Measurements from ENCODE around the gene CDIPT.

Gene CDIPT

GRCh38 chr16:29898135-29898803, 35.2 kb upstream of the CDIPT start:
- H3K4me1 Mint-ChIP-seq = peaks cover 8% of the 10 kb centered on the region
- H3K36me3 Mint-ChIP-seq (ENCODE audit: low read depth) = no peaks in the 10 kb centered on the region
- H3K4me3 Mint-ChIP-seq = peak overlapping the region; percentile 81 to 85 (median 85)
- H3K27ac Mint-ChIP-seq = no peak overlapping the region
- H3K9me3 Mint-ChIP-seq = no peaks in the 10 kb centered on the region
- TF ChIP-seq CTCF (IDR thresholded peaks at IDR 0.05; ENCODE audit: unreplicated experiment in 3 of 3) = no peak
- peaks cover 40% of the 10 kb centered on the region for H3K27me3 Mint-ChIP-seq (ENCODE audit: low read depth)

- TF ChIP-seq CTCF (IDR thresholded peaks at IDR 0.05; ENCODE audit: unreplicated experiment in 3 of 3) = no peak
- no peak overlapping the region for H3K27ac Mint-ChIP-seq
- H3K36me3 Mint-ChIP-seq (ENCODE audit: low read depth) = no peaks in the 10 kb centered on the region
- no peaks in the 10 kb centered on the region for H3K9me3 Mint-ChIP-seq
- peaks cover 8% of the 10 kb centered on the region for H3K4me1 Mint-ChIP-seq
- no peak overlapping the region for H3K4me3 Mint-ChIP-seq
- H3K27me3 Mint-ChIP-seq (ENCODE audit: low read depth) = peaks cover 38% of the 10 kb centered on the region
Measured at GRCh38 chr16:29897333-29897732, 34.3 kb upstream of the CDIPT start.

GRCh38 chr16:29896841-29897240, 33.8 kb upstream of the CDIPT start:
- peaks cover 33% of the 10 kb centered on the region for H3K27me3 Mint-ChIP-seq (ENCODE audit: low read depth)
- no peak for TF ChIP-seq CTCF (IDR thresholded peaks at IDR 0.05; ENCODE audit: unreplicated experiment in 3 of 3)
- H3K4me3 Mint-ChIP-seq = no peak overlapping the region
- peaks cover 8% of the 10 kb centered on the region for H3K4me1 Mint-ChIP-seq
- H3K9me3 Mint-ChIP-seq = no peaks in the 10 kb centered on the region
- no peaks in the 10 kb centered on the region for H3K36me3 Mint-ChIP-seq (ENCODE audit: low read depth)
- no peak overlapping the region for H3K27ac Mint-ChIP-seq

- Mint-ChIP-seq H3K9me3 (no peaks in the 10 kb centered on the region), H3K4me1 (peaks cover 8% of the 10 kb centered on the region), H3K27ac (no peak overlapping the region), H3K36me3 (ENCODE audit: low read depth) (no peaks in the 10 kb centered on the region), H3K27me3 (ENCODE audit: low read depth) (peaks cover 24% of the 10 kb centered on the region), H3K4me3 (no peak overlapping the region)
- TF ChIP-seq CTCF (IDR thresholded peaks at IDR 0.05; ENCODE audit: unreplicated experiment in 3 of 3) = no peak
Measured at GRCh38 chr16:29894352-29894751, 31.3 kb upstream of the CDIPT start.

GRCh38 chr16:29893553-29893952, 30.5 kb upstream of the CDIPT start:
- Mint-ChIP-seq H3K4me3 (no peak overlapping the region), H3K4me1 (peaks cover 5% of the 10 kb centered on the region), H3K27me3 (ENCODE audit: low read depth) (peaks cover 20% of the 10 kb centered on the region), H3K27ac (no peak overlapping the region), H3K9me3 (no peaks in the 10 kb centered on the region), H3K36me3 (ENCODE audit: low read depth) (no peaks in the 10 kb centered on the region)
- no peak for TF ChIP-seq CTCF (IDR thresholded peaks at IDR 0.05; ENCODE audit: unreplicated experiment in 3 of 3)

- Mint-ChIP-seq H3K4me3 (no peak overlapping the region), H3K9me3 (no peaks in the 10 kb centered on the region), H3K4me1 (no peaks in the 10 kb centered on the region)
Measured at GRCh38 chr16:29892458-29892813, 29.4 kb upstream of the CDIPT start.

More at GRCh38 chr16:29892458-29892813, 29.4 kb upstream of the CDIPT start:
- Mint-ChIP-seq H3K27ac (no peak overlapping the region), H3K27me3 (ENCODE audit: low read depth) (peaks cover 9% of the 10 kb centered on the region), H3K36me3 (ENCODE audit: low read depth) (no peaks in the 10 kb centered on the region)
- TF ChIP-seq CTCF (IDR thresholded peaks at IDR 0.05; ENCODE audit: unreplicated experiment in 3 of 3) = no peak
